HG03135 (cell line): Measurements from ENCODE around the gene DZIP3.
"Not testable (repeated sequence)": the region's sequence is repeated elsewhere in the genome, so short reads cannot be mapped to it uniquely, and the experiment has no call there.

Experiments
- ATAC-seq: cut with Tn5 transposase; IDR thresholded peaks from one replicate; pipeline ENCODE4 v1.9.1; 2021; ENCODE audit warnings: mild to moderate bottlenecking, moderate library complexity; ENCODE audit not compliant: unreplicated experiment

Gene DZIP3

DNA sequence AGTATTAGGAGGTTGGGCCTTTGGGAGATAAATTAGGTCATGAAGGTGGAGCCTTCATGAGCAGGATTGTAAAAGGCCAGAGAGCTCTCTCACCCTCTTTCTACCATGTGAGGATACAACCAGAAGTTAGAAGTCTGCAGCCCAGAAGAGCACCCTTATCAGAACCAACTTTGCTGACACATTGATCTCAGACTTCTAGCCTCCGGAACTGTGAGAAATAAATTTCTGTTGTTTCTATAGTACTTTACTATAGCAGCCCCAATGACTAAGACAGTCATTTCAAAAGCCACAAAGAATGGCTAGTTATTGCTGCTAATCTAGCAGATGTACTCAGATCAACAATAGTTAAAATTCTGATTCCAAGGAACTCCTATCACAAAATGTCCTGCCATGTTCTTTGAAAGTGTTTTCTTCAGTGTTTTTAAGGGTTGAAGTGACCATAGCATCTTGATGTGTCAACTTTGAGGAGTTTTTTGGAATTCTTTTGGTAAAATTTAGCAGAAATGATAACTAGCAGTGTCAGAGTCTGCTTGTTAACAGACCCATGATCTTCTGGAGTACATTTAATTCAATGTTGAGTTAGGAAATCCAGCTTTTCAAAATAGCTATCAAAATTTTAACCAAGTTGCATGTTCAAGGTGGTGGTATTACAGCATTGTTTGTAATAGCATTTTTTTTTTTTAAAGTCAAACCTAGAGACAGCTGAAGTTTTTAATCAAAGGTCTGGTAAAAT is 10.3 kb downstream of the DZIP3 start:
- ATAC-seq, result no peak

DNA sequence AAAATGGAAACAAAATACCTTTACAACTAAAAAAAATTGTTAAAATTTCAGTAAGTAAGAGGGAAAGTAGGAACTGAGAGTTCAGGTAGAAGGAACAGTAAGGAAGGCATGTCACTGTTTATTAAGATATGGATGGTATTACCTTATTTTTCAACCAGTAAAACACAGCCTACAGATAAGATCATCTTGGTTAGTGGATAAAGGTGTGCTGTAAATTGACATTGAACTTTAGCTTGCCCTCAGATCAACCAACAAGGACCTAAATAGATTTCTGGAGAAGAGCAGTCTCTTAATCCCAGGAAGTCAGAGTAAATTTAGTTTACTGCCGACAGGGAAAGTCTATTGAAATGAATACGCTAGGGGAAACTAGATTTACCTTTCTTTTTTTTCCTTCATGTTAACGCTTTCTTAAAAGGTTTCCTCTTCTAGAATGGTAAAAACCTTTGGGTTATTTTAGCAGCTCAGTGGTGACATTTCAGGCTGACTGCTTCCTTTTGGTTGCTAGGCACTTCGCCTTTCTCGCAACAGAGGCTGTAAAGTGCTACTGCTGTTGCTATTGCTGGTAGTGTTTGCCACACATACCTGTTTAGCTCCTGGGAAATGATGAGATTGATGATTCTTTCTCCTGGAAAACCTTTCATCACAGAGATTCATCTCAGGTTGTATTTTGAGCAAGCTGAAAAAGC is 12.9 kb downstream of the DZIP3 start:
- ATAC-seq, result peak; percentile 80

DNA sequence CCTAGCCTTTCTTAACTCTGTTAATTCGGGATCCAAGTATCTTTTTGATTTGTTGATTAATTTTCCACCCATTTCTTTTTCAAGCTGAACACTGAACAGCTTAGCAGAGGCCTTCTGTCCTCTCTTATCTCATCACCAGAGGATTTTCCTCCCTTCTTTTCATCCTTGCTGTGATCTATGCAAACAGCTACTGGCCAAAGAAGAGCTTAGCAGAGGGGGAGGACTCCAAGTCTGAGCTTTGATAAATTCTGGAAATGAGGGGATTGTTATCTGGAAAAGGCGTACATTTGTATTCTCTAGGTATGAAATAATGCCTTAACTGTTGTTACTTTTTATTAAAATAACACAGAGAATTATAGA is 13.4 kb downstream of the DZIP3 start:
- ATAC-seq, result no peak

DNA sequence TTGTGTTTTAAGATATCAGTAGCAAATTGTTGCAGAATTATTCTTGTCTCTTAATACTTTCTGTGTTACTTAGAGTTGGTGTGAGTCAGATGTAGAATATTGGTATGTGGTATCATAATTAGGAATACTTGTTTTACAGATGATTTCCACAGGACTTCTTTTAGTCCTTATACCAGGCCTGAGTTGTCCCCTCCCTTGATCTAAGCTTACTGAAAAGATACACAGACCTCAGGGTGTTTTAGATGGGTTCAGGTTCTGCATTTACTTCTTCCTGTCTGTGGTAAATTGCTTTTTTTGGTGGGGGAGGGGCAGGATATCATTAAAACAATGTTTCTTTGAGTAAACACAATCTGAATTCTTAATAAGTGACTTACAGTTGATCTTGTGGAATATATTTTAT is 14.2 kb downstream of the DZIP3 start:
- no peak for ATAC-seq

DNA sequence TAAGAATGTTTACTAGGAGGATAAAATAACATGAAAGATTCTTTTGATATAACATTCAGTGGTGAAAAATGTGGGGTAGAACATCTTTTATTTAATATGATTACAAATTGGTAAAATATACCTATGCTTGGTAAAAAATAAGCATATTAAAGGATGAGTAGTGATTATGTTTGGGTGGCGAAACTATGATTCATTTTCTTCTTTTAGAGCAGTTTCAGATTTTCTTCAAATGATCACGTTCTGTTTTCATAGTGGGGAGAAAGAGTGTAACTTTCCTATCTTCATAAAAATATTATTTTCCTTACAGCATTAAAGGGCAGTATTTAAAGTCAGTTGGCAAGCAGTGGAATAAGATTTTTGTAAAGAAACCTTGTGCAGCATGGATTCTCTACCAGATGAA is 15.5 kb downstream of the DZIP3 start:
- no peak for ATAC-seq

DNA sequence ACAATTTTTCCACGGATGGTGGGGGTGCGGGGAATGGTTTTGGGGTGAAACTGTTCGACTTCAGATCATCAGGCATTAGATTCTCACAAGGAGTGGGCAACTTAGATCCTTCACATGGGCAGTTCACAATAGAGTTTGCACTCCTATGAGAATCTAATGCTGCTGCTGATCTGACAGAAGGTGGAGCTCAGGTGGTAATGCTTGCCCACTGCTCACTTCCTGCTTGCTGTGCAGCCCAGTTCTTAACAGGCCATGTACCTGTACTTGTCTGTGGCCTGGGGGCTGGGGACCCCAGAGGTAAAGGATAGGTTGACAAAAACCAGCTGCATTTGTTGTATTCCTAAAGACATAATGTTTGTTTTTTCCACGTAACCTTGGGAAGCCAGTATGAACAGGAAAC is 16.0 kb downstream of the DZIP3 start:
- ATAC-seq, result no peak

DNA sequence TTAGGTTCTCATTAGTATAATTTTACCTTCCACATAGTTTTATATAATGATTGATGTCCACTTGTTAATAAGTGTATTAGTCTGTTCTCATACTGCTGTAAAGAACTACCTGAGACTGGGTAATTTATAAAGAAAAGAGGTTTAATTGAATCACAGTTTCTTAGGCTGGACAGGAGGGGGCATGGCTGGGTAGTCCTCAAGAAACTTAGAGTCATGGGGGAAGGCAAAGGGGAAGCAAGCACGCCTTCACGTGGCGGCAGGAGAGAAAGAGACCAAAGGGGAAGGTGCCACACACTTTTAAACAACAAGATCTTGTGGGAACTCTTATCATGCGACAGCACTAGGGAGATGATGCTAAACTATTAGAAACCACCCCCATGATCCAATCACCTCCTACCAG is 19.2 kb downstream of the DZIP3 start:
- ATAC-seq, result no peak

DNA sequence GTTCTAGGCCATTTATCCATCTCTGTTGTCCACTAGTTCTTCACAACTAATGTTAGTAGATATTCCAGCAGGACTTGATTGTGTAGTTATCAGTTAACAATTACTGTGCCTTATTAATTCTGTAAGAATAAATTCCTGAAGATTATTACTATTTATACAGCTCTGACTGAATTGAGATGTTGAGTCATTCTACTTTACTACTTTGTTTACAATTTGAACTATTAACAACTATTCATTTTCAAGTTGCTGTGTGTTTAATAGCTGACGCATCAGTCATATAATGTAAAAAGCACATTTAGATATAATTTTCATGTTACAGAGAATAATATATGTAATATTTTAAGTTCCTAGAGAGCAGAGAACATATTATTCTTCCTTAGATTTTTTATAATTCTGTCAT is 21.1 kb downstream of the DZIP3 start:
- ATAC-seq, result no peak

DNA sequence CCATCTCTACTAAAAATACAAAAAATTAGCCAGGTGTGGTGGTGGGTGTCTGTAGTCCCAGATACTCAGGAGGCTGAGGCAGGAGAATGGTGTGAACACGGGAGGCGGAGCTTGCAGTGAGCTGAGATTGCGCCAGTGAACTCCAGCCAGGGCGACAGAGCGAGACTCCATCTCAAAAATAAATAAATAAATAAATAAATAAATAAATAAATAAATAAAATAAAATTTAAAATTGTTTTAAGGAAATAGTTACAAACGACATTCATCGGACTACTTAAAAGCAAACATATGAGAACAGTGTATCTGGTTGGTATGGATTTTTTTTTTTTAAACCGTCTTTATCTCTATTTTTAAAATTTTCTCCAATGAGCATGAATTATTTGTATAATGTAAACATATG is 26.6 kb downstream of the DZIP3 start:
- ATAC-seq, result not testable (repeated sequence)

DNA sequence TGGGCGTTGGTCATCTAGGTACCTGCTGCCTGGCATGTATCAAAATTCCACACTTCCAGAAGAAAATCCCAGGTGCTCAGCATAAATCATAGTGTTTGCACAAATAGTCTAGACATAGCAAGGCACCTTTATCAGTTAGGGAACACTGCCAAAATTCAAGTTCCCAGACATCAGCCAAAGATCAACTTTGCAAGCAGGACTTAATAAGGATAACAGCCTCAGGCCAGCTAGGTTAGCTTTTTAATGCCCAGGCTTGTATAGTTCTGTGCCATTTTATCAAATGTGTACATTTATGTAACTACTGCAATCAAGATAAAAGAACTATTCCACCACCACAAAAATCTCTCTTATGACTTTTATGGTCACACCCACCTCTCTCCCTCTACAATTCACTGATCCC is 30.7 kb downstream of the DZIP3 start:
- no peak for ATAC-seq

DNA sequence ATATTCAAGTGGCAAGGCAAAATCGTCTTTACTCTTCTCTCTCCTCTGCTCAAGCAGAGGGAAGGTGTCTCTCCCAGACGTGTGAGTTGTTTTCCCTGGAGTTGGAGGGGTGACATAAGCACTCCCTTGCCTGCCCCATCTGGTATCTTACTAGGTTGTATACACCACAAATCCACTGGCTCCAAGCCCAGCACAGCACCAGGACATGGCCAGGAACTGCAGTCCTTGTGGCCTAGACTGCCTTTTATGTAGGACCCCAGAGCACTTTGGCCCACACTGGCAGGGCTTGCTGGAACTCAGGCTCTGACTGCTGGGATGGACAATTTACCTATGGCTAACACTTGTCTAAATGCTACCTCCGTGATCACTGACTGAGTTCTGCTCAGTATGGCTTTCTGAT is 34.0 kb downstream of the DZIP3 start:
- ATAC-seq, result no peak

DNA sequence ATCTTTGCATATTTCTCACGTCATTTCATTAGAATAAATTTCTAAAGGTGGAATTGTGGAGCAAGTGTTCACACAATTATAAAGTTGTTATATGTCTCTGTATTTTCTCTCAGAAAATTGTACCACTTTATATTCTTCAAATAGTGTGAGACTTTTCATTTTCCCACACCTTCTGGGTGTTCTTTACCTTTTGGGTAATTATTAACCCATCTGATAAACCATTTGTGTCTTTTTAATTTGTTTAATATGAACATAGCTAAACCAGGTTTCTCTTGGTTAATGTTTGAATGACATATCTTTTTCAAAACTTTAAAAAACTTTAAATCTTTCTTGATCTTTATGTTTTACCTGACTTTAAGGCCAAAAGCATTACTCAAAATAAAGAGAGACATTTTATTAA is 40.5 kb downstream of the DZIP3 start:
- ATAC-seq, result no peak

DNA sequence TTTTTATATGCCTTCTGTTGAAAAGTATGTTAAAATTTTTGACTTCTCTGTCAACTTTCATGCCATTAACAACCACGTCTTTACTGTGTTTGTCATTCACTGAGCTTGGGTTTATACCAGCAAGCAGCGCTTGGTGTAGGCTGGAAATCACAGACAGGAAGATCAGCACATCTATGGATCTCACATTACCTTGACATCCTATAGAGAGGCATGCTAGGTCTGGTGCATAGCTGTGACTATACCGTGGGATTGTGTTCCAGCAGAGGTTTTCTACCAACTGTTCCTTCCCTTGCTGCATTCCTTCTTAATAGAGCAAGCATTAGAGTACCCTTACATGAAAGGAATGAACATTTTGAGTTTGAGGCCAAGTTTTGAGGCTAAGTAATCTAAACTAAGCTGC is 53.0 kb downstream of the DZIP3 start:
- ATAC-seq, result no peak

DNA sequence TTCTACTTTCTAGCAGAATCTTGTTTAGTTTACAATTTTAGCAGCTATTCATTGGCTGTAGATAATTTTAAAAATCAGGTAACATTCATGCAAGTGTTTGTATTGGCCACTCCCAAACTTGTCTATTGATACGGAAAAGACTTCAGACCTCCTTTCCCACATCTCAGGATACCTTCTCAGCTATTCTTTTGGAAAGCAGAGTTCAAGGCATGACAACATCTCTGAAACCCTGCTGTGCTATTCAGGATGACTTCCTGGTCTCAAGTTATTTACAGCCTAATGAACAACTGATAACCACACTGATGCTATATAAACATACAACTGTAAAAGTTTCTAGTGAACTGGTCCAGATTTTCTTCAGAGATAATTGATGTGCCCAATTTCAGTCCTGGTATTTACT is 55.8 kb downstream of the DZIP3 start:
- no peak for ATAC-seq

DNA sequence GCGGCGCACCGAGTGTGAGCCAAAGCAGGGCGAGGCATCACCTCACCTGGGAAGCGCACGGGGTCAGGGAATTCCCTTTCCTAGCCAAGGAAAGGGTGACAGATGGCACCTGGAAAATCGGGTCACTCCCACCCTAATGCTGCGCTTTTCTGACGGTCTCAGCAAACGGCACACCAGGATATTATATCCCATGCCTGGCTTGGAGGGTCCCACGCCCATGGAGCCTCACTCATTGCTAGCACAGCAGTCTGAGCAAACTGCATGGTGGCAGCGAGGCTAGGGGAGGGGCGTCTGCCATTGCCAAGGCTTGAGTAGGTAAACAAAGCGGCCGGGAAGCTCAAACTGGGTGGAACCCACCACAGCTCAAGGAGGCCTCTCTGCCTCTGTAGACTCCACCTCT is 66.1 kb downstream of the DZIP3 start:
- not testable (repeated sequence) for ATAC-seq

DNA sequence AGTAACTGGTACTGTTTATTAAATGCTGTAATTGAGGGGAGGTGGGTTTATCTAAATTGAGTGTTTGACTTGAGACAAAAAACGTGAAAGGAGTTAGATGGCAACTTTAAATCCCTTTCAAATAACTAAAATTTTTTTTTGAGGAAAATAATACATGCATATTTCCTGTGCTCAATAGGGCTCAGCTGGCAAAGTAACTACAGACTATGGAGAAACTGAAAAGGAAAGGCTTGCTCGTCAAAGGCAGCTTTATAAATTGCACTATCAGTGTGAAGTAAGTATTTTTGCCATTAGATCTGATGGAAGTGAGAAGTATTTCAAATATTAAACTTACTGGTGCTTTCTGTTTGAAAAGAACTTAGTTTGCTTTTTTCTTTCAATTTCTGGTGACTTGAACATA is 72.2 kb downstream of the DZIP3 start:
- ATAC-seq, result no peak

DNA sequence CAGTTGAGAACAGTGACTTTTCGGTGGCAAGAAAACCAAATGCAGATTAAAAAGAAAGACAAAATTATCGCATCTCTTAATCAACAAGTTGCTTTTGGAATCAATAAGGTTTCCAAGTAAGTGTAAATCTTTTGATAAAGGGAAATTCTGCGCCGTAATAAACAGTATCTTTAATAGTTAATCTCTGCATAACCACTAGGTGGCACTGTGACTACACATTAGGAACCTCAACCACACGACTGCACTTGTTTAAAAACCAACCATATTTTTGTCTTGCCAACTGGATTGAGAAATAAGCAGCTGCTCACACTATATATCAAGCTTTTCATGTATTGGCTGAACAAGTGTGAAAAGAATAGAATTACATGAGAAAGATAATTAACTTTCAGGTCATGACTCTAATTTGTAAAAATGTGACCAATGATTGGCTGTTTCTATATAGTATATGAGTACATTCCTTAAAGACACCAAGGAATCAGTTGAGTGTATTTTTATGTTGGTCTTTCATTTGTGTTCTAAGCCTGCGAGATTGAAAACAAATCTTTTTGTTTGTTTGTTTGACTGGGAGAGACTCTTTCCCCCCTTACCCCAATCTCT is 72.7 kb downstream of the DZIP3 start:
- ATAC-seq, result no peak

DNA sequence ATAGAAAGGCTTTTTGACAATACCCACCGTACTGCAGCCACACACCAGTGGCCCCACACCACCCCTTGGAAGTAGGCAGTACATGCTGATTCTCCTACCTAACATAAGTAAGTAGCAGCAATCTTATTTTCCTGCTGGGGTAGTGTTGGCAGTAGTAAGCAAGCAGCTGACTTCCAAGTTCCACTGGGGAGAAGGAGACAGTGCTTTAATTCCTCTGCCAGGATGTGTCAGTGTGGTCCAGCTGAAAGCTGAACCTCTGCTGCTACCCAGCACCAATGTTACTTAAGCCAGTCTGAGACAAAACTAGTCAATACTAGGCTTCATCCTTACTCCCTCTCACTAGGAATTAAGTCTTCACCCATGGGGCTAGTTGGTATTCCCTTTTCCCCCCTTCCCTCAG is 74.7 kb downstream of the DZIP3 start:
- ATAC-seq, result no peak

DNA sequence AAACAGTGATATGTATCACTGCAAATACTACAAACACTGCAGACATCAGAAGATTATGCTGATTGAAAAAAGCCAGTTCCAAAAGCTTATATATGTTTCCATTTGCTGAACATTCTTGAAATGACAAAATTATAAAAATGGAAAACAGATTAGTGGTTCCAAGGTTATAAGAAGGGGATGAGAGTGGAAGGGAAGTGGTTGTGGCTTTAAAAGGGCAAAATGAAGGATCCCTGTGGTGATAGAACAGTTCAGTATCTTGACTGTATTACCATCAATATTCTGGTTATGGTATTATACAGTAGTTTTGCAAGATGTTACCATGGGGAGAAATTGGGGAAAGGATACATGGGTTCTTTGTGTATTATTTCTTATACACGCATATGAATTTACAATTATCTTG is 77.8 kb downstream of the DZIP3 start:
- no peak for ATAC-seq

DNA sequence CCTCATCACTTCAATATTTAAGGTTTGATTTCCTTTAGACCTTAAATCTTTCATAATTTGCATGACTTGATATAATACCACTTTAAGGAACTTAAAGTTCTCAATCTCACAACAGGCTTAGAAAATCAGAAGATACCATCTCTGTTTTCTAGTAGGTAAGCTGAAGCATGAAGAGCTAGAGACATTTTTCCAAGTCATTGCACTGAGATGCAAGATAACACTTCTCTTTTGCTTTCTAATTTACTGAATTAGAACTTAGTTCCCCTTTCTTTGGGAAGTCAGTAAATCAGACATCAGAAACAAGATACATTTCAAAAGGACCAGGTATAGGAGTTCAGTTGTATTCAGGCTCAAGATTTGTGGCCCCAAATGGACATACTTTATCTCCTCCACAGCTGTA is 79.7 kb downstream of the DZIP3 start:
- no peak for ATAC-seq

DNA sequence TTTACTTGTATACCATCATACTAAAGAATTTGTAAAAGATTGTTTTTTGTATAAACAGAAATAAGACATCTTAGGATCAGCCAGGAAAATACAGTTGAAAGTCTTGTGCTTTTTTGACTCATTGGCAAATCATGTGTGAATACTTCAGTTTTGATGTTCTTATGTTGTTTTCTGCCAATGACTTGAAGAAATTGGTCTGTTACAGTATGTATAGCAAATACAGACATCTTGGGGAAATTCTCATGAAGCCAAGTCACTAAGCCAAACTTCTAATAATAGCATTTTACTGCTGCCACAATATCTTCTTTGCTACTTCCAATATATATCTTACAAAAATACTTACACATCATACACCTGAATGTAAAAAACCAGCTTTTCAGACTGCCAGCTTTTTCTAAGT is 83.2 kb downstream of the DZIP3 start:
- no peak for ATAC-seq

DNA sequence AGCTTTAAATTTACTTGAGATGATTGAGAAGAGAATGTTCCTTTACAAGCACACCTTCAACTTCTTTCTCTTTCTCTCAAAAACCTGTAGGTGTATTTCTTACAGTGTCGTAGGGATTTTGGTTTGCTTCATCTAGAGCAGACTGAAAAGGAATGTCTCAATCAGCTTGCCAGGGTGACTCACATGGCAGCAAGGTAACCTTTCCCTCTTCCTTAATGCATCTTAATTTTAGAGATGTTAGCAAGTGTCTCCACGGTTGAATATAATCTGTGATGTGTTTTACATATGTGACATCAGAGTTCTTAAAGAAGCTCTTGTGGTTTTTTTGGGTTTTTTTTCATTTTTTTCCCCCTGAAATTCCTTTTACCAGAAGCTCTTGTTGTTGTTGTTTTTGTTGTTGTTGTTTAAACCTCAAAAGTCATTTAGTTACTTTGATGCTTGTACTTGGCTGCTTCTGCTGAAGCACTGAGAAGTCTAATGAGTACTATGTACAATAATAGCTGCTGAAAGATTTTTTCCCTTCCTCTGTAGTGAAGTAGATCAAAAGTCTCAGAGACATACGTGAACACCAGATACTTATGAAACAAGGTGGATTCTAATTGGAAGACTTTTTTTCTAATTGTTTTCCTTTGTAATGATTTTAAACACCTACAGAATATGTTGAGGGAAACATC is 84.6 kb downstream of the DZIP3 start:
- no peak for ATAC-seq
